ENCODE data around the gene HECTD3.
"Not testable (repeated sequence)": the region's sequence is repeated elsewhere in the genome, so short reads cannot be mapped to it uniquely, and the experiment has no call there.

HECTD3 gene

DNA sequence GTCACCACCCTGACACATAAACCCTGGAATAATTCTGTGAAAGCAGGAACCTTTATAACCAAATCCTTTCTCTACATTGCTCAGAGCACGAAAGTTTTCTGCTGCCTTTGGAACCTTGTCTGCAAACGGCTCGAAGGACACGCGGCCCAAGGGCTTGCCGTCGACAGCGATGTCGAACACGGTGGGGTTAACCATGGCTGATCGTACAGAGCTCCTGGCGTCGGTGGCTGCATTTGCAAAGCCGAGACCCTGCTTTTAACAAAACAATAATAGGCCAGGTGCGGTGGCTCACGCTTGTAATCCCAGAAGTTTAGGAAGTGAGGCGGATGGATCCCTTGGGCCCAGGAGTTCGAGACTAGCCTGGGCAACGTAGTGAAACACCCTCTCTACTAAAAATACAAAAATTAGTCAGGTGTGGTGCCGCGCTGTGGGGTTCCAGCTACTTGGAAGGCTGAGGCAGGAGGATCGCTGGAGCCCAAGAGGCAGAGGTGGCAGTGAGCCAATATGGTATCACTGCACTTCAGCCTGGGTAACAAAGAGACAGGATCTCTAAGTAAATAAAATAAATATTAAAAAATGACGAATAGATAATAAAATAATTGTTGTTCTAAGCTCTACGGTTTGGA lies 22.5 kb downstream of the HECTD3 start:
- Histone ChIP-seq H3K36me3 (ENCODE audit: low read length) (no peaks in the 10 kb centered on the region), H3K9ac (ENCODE audit: low read length) (no peak overlapping the region), H3K27ac (ENCODE audit: low read depth, low read length) (no peak overlapping the region), H3F3A (ENCODE audit: insufficient read depth) (peaks cover 4% of the 10 kb centered on the region; the same call in 1 of the 2 replicates), H3K4me2 (ENCODE audit: low read depth, low read length, poor library complexity, severe bottlenecking) (no peak overlapping the region), H2AFZ (ENCODE audit: low read depth, low read length, severe bottlenecking) (no peak overlapping the region), H4K20me1 (ENCODE audit: low read depth, low read length) (no peaks in the 10 kb centered on the region), H3K9me3 (ENCODE audit: insufficient read depth, low read length) (no peaks in the 10 kb centered on the region), H3K79me2 (ENCODE audit: insufficient read depth, low read length) (peaks cover 24% of the 10 kb centered on the region), H3K27me3 (ENCODE audit: low read length) (no peaks in the 10 kb centered on the region), H3K9me2 (replicated peaks; ENCODE audit: insufficient read depth, low read length) (no peaks in the 10 kb centered on the region), H3K4me3 (ENCODE audit: insufficient read depth, low read length, poor library complexity, severe bottlenecking) (no peak overlapping the region)
- TF ChIP-seq, protein P1, sequence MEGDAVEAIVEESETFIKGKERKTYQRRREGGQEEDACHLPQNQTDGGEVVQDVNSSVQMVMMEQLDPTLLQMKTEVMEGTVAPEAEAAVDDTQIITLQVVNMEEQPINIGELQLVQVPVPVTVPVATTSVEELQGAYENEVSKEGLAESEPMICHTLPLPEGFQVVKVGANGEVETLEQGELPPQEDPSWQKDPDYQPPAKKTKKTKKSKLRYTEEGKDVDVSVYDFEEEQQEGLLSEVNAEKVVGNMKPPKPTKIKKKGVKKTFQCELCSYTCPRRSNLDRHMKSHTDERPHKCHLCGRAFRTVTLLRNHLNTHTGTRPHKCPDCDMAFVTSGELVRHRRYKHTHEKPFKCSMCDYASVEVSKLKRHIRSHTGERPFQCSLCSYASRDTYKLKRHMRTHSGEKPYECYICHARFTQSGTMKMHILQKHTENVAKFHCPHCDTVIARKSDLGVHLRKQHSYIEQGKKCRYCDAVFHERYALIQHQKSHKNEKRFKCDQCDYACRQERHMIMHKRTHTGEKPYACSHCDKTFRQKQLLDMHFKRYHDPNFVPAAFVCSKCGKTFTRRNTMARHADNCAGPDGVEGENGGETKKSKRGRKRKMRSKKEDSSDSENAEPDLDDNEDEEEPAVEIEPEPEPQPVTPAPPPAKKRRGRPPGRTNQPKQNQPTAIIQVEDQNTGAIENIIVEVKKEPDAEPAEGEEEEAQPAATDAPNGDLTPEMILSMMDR (IDR thresholded peaks at IDR 0.05; ENCODE audit: insufficient read depth, low read length, poor library complexity, severe bottlenecking): no peak
- no peak for TF ChIP-seq EZH2phosphoT487 (conservative IDR thresholded peaks at IDR 0.05; ENCODE audit: low read length)

DNA sequence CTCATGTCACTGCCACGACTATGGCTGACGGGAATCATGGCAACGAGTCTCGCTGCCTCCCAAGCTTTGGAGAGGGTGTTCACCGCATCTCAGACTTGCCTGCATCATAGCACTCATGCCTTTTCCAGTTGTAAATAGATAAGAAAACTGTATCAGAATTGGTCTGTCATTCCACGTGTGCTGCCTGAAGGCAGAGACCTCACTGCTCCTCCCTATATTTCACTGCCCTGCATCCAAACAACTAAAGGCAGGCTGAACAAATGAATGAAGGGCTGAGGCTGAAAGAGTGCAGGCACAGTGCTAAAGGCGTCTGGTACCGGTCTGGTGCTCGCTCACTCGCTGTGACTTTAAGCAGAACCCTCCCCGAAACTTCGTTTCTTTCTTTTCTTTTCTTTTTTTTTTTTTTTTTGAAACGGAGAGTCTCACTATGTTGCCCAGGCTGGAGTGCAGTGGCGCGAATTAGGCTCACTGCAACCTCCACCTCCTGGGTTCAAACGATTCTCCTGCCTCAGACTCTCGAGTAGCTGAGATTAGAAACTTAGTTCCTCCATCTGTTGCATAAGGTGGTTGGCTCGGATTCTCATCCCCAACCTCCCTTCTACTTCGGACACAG lies 25.3 kb downstream of the HECTD3 start:
- Histone ChIP-seq H3K36me3 (ENCODE audit: low read length) (peaks cover 3% of the 10 kb centered on the region; the same call in 1 of the 2 replicates), H3K27ac (ENCODE audit: low read depth, low read length) (0 out of 2 replicates have a peak overlapping the region, but pooled peaks have one; percentile 19), H3K9ac (ENCODE audit: low read length) (peak overlapping the region; percentile 78), H3K4me2 (ENCODE audit: low read depth, low read length, poor library complexity, severe bottlenecking) (peak overlapping the region; percentile 75), H3F3A (ENCODE audit: insufficient read depth) (peaks cover 4% of the 10 kb centered on the region; the same call in 1 of the 2 replicates), H3K4me3 (ENCODE audit: insufficient read depth, low read length, poor library complexity, severe bottlenecking) (peak overlapping the region; percentile 76), H2AFZ (ENCODE audit: low read depth, low read length, severe bottlenecking) (peak overlapping the region; percentile 80), H3K27me3 (ENCODE audit: low read length) (no peaks in the 10 kb centered on the region), H3K9me3 (ENCODE audit: insufficient read depth, low read length) (no peaks in the 10 kb centered on the region), H3K79me2 (ENCODE audit: insufficient read depth, low read length) (peaks cover 32% of the 10 kb centered on the region), H3K9me2 (replicated peaks; ENCODE audit: insufficient read depth, low read length) (no peaks in the 10 kb centered on the region), H4K20me1 (ENCODE audit: low read depth, low read length) (no peaks in the 10 kb centered on the region)
- TF ChIP-seq, protein P1 (IDR thresholded peaks at IDR 0.05; ENCODE audit: insufficient read depth, low read length, poor library complexity, severe bottlenecking): no peak
- TF ChIP-seq EZH2phosphoT487 (conservative IDR thresholded peaks at IDR 0.05; ENCODE audit: low read length): no peak

DNA sequence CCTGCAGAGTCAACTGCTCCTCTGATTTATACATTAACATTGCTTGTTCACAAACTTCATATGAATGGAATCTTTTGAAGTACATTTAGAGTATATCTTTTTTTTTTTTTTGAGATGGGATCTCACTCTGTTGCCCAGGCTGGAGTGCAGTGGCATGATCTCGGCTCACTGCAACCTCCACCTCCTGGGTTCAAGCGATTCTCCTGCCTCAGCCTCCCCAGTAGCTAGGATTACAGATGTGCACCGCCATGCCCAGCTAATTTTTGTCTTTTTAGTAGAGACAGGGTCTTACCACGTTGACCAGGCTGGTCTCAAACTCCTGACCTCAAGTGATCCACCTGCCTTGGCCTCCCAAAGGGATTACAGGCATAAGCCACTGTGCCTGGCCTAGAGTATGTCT lies 33.8 kb downstream of the HECTD3 start:
- not testable (repeated sequence) for H3K27ac ChIP-seq (ENCODE audit: low read depth, low read length); H3K9ac ChIP-seq (ENCODE audit: low read length); H4K20me1 ChIP-seq (ENCODE audit: low read depth, low read length); H3K4me3 ChIP-seq (ENCODE audit: insufficient read depth, low read length, poor library complexity, severe bottlenecking); H3K9me2 ChIP-seq (replicated peaks; ENCODE audit: insufficient read depth, low read length); H3F3A ChIP-seq (ENCODE audit: insufficient read depth); H3K79me2 ChIP-seq (ENCODE audit: insufficient read depth, low read length); H3K27me3 ChIP-seq (ENCODE audit: low read length); H3K4me2 ChIP-seq (ENCODE audit: low read depth, low read length, poor library complexity, severe bottlenecking); H2AFZ ChIP-seq (ENCODE audit: low read depth, low read length, severe bottlenecking); H3K9me3 ChIP-seq (ENCODE audit: insufficient read depth, low read length)
- peaks cover 36% of the 10 kb centered on the region for H3K36me3 ChIP-seq (ENCODE audit: low read length)

DNA sequence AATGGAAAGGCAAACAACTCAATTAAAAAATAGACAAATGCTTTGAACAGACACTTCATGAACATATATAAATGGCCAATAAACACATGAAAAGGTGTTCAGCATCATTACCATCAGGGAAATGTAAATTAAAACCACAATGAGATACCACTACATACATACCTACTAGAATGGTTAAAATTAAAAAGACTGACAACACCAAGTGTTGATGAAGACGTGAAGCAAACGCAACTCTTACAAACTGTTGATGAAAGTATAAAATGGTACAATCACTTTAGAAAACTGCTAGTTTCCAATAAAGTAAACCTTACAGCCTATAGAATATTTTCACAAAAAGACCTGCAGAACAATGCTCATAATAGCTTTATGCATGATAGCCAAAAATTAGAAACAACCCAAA lies 34.9 kb downstream of the HECTD3 start:
- no peak for TF ChIP-seq EZH2phosphoT487 (conservative IDR thresholded peaks at IDR 0.05; ENCODE audit: low read length)
- TF ChIP-seq, protein P1 (IDR thresholded peaks at IDR 0.05; ENCODE audit: insufficient read depth, low read length, poor library complexity, severe bottlenecking): no peak
- Histone ChIP-seq H2AFZ (ENCODE audit: low read depth, low read length, severe bottlenecking) (no peak overlapping the region), H3K27me3 (ENCODE audit: low read length) (no peaks in the 10 kb centered on the region), H3K27ac (ENCODE audit: low read depth, low read length) (no peak overlapping the region), H4K20me1 (ENCODE audit: low read depth, low read length) (no peaks in the 10 kb centered on the region), H3K4me2 (ENCODE audit: low read depth, low read length, poor library complexity, severe bottlenecking) (no peak overlapping the region), H3K79me2 (ENCODE audit: insufficient read depth, low read length) (0 out of 2 replicates have a peak, but pooled peaks cover 3% of the 10 kb centered on the region), H3F3A (ENCODE audit: insufficient read depth) (no peaks in the 10 kb centered on the region), H3K9me3 (ENCODE audit: insufficient read depth, low read length) (no peaks in the 10 kb centered on the region), H3K9ac (ENCODE audit: low read length) (no peak overlapping the region), H3K4me3 (ENCODE audit: insufficient read depth, low read length, poor library complexity, severe bottlenecking) (no peak overlapping the region), H3K9me2 (replicated peaks; ENCODE audit: insufficient read depth, low read length) (no peaks in the 10 kb centered on the region), H3K36me3 (ENCODE audit: low read length) (peaks cover 36% of the 10 kb centered on the region)

Data from SU-DHL-6 (cell line).